ENCODE data around the gene NXPE2.
"Not testable (repeated sequence)": the region's sequence is repeated elsewhere in the genome, so short reads cannot be mapped to it uniquely, and the experiment has no call there.

The NXPE2 gene

DNA sequence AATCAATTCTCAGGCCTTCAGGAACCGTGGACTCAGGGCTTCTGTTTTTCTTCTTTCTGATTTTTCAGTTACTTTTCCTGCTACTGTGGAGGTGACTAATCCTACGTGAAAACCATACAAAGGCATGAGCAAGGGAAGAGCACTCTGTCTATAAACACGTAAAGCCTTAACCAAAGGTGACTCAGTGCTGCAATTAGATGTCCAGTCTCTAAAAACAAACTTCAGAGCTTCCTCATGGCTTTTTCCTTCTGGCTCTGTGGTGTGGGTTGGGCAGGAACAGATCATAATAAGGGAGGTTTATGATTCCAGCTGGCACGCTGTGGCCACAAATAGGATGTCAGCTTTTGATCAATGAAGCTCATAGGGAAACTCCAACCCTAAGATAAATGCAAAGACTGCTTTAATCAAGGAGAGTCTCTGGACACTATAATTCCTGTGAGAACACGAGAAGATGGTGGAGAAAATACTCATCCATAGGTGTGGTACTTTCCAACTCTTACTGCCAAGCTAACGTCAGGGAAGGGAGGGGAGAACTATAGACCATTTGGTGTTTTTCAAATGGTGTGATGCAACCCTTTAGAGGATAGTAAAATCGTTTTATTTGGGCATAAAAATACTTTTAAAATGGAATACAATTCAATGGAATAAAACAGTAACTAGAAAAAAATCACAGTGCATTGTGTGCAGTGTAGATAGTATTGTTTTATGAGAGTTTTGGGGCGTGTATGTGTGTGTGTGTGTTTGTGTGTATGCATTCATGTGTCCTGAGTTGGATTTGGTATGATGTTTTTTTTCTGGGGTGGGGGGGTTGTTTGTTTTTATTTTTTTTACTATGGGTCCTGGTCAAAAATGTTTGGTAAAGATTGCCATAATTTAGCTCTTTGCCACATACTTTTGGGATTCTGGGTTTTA is at the start of gene NXPE2:
NXPE2 (plus strand) TSS at position 403 of the 912 bp plus-strand sequence; CDS start at position 452, 49 bp downstream.
- in situ Hi-C loops (cut with MboI; ENCODE audit: low sequenced_read_pairs): no loop called here

DNA sequence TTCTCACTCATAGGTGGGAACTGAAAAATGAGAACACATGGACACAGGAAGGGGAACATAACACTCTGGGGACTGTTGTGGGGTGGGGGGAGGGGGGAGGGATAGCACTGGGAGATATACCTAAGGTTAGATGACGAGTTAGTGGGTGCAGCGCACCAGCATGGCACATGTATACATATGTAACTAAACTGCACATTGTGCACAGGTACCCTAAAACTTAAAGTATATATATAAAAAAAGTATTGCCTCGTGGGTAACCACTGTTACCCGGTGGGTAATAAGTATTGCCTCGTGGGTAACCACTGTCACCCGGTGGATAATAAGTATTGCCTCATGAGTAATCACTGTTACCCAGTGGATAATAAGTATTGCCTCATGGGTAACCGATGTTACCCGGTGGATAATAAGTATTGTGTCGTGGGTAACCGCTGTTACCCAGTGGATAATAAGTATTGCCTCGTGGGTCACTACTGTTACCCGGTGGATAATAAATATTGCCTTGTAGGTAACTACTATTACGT is 46.8 kb upstream of the NXPE2 start:
- in situ Hi-C loops (cut with MboI; ENCODE audit: low sequenced_read_pairs): not testable (repeated sequence)

DNA sequence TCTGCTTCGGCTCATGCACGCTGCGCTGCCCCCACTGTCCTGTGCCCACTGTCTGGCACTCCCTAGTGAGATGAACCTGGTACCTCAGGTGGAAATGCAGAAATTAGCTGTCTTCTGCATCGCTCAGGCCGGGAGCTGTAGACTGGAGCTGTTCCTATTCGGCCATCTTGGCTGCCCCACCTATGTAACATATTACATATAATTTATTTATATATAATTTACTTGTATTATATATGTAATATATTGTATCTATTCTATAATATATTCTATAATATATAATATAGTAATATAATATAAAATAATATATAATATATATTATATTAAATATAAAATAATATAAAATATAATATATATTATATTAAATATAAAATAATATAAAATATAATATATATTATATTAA is 38.9 kb upstream of the NXPE2 start:
- in situ Hi-C loops (cut with MboI; ENCODE audit: low sequenced_read_pairs): not testable (repeated sequence)

DNA sequence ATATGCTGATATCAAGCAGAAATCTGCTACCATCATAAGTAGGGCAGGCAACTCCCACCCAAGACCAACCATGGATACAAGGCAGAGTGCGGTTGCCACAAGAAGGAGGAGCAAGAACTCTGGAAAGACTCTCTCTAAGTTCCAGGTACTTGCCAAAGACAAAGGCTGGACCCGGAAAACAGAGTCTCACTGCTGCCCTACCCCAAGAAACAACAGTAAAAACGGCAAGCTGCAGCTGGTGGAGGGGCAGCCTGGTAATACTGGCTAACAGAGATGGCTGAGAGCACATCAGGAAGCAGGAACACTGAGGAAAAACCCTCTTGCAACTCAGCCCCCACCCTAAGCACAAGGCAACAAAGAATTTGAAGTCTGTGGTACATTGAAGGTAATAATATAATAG is 27.7 kb upstream of the NXPE2 start:
- in situ Hi-C loops (cut with MboI; ENCODE audit: low sequenced_read_pairs): no loop called here

DNA sequence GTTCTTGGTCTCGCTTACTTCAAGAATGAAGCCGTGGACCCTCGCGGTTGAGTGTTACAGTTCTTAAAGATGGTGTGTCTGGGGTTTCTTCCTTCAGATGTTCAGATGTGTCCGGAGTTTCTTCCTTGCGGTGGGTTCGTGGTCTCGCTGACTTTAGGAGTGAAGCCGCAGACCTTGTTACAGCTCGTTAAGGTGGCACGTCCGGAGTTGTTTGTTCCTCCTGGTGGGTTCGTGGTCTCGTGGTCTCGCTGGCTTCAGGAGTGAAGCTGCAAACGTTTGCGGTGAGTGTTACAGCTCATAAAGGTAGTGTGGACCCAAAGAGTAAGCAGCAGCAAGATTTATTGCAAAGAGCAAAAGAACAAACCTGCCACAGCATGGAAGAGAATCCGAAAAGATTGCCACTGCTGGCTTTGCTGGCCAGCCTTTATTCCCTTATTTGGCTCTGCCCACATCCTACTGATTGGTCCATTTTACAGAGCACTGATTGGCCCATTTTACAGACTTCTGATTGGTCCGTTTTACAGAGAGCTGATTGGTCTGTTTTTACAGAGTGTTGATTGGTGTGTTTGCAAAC is 27.1 kb upstream of the NXPE2 start:
- in situ Hi-C loops (cut with MboI; ENCODE audit: low sequenced_read_pairs): no loop called here

DNA sequence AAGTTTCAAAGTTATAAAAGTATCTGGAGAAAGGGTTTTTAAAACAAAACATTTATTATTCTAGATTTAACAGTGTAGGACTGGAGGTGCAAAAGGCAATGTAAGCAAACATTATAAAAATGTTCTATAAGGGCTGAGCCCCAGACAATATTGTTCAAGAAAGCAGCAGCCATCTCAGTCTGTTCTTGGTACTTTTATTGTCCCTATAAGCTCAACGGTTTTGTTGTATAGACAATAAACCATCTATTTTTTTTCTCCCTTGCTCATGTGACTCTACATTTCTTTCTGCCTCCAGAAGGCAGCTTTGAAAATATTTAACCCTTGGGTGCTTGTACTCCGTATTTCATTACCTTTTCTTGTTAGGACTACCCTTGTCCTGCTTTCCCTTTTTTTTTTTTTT is 25.2 kb upstream of the NXPE2 start:
- in situ Hi-C loops (cut with MboI; ENCODE audit: low sequenced_read_pairs): no loop called here

DNA sequence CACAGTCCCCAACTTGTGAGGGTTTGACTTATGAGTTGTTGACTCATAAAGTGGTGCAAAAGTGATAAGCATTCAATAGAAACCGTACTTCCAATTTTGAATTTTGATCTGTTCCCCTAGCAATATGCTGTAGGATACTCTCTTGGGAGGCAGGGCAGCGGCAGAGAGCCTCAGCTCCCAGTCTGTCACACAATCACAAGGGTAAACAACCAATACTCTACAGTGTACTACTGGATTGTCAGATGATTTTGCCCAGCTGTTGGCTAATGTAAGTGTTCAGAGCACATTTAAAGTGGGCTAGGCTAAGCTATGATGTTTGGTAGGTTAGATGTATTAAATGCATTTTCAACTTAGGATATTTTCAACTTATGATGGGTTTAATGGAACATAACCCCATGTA is 13.7 kb upstream of the NXPE2 start:
- in situ Hi-C loops (cut with MboI; ENCODE audit: low sequenced_read_pairs): no loop called here

DNA sequence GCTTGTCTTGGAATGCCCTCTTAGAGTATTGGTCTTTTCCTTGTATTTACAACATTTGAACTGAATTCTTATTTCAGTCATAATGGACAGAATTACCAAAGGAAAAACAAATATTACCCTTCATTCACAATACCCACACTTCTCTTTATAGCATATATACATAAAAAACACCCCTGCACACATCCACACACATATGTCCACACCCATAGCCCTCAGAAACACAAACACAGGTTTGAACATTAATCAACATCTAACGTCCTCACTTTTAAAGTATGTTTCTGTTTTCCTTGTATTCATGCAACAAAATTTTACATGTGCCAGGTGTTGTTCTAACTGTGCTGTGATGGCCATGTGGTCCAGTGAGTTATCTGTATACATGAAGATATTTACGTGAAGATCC is 11.6 kb upstream of the NXPE2 start:
- in situ Hi-C loops (cut with MboI; ENCODE audit: low sequenced_read_pairs): no loop called here

DNA sequence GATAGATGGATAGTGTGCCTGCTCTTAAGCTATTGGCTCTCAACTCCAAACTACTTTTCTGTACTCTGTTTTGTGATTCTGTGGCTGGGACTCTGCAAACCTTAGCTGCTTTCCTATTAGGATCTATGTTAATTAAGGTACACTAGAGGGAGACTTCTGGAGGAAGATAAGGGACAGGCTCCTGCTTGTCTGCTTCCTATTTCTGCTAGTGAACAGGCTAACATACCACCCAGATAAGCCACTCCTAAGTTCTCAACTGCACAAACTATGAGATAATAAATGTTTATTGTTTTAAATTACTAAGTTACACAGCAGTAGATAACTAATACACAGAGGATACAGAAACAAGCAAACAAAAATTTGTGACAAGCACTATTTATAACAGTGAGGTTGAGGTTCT is 10.2 kb upstream of the NXPE2 start:
- in situ Hi-C loops (cut with MboI; ENCODE audit: low sequenced_read_pairs): no loop called here

DNA sequence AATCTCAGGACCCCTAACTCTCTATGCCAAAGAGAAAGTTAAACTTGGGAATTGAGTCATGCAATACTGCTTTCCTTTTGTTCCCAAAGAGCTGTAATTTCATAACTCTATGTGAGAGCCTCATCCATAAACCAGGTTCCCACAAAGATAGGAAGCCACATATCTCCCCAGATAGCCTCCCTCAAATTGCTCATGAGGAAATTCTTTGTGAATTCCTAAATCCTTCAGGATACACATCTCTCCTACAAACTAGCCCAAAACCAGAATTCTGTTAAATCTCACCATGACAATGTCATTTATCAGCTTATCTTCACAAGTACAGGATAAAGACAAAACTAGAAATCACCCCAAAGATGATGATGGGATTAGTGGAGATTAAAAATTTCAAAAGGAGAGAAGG is 4.7 kb upstream of the NXPE2 start:
- in situ Hi-C loops (cut with MboI; ENCODE audit: low sequenced_read_pairs): no loop called here

DNA sequence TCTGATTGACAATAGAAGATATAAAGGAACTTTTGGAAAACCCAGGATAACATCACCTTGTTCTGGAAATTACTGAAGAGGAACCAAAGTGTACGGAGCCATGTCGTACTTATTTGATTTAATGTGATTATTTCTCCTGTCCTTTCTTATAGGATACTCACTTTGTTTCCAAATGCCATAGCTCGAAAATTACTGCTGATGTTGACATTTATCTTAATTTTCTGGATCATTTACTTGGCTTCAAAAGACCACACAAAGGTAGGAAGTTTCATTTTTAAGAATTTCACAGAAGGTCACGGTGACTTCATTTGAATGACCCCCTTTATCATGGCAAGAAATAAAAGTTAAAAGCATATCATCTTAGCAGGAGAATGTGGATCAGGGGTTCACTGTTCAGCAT is 1.2 kb downstream of the NXPE2 start:
- in situ Hi-C loops (cut with MboI; ENCODE audit: low sequenced_read_pairs): no loop called here

DNA sequence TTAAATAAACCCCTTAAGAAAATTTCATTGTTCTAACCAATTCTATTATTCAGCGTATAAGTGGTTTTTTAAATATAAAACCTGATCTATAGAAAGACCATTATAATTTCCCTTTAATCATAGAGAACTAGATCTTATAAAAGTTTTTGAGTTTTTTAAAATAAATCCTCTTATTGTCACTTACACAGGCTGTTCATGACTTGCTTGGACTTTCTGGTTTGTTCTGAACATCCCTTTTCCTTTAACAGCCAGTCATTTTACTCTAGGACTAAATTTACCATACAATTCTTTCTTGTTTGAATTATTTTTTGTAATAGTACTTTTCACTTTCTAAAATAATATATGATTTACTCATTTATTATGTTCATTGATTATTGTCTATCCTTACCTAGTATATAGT is 4.7 kb downstream of the NXPE2 start:
- in situ Hi-C loops (cut with MboI; ENCODE audit: low sequenced_read_pairs): no loop called here

DNA sequence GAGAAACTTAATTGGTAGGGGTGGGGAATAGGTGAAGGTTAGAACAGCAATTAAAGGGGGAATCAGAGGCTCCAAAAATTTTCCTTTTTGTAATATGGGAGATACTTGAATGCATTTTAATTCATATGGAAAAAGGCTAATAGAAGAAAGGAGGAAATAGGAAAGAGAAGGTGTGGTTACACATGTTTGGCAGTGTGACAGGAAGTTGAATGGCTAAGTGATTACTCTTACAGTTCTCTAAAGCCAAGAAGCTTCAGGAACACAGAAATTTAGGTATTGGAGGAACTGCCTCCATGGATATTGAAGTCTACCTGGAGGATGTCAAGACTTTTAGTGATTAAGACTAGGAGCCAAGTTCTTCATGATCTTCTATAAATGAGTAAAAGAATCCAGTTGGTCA is 6.3 kb downstream of the NXPE2 start:
- in situ Hi-C loops (cut with MboI; ENCODE audit: low sequenced_read_pairs): no loop called here

DNA sequence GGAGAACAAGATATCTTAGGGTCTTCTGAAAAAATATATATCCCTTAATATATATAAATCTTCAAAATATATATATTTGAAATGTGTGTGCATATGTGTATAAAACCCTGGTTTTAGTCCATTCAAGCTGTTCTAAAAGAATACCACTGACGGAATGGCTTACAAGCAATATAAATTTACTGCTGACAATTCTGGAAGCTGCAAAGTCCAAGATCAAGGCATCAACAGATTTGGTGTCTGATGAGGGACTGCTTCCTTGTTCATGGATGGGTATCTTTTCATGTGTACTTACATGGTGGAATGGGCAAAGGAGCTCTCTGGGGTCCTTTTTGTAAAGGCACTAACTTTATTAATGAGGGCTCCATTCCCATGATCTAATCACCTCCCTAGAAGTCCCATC is 6.8 kb downstream of the NXPE2 start:
- in situ Hi-C loops (cut with MboI; ENCODE audit: low sequenced_read_pairs): no loop called here

DNA sequence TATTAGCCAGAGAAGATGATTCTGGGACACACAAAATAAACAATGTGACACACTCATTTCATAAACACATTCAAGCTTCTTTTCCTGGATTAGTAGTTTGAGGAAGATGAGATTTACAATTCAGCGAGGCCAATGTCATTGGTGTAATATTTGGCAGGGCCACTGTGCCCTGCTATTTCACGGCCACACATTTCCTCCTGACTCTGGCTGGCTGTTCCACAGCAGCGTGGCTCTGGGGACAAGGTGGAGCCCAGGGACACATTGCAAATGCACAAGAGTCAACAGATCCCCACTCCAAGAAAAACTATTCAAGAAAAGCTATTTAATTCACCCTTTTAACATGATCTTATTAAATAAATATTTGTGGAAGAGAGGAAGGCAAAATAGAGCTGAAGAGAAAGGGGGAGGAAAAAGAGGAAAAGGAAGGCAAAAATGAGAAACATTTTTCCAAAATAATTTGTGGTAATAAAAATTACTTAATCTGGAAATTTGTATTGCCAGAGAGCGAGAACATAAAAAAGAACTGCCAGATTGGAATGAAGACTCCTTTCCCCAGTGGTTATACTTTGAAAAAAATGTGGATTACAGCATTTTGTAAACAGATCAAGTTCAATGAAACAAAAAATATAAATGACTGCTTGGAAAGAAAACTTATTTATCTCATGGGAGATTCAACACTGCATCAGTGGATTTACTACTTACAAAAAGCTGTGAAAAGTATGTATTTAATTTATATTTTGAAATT is 27.1 kb downstream of the NXPE2 start:
- in situ Hi-C loops (cut with MboI; ENCODE audit: low sequenced_read_pairs): no loop called here

DNA sequence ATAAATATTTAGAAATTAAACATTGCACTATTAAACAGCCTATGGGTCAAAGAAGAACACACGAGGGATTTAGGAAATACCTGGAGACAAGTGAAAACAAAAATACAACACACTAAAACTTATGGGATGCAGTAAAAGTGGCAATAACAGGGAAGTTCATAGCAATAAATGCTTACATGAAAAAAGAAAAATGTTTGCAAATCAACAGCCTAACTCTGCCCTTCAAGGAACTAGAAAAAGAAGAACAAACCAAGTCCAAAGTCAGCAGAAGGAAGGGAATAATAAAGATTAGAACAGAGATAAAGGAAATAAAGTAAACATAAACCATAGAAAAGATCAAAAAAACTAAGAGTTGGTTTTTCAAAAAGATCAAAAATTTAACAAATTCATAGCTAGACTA is 31.6 kb downstream of the NXPE2 start:
- in situ Hi-C loops (cut with MboI; ENCODE audit: low sequenced_read_pairs): no loop called here

DNA sequence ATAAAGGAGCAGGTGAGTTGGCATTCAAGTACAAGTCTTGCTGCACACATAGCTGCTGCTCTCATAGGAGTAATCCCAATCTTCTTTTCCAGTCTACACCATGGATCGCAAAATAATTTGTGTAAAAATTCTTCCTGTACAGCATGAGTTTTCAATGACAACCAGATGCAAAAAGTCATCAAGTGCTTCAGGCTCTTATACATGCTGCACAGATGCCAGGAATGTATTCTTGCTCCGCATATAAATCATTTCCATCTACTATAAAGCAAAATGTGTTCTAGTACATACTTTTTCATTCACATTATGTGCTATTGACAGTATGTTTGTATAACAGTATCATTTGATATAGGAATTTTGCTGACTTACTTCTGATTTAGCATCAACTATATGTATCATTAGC is 35.4 kb downstream of the NXPE2 start:
- in situ Hi-C loops (cut with MboI; ENCODE audit: low sequenced_read_pairs): no loop called here

DNA sequence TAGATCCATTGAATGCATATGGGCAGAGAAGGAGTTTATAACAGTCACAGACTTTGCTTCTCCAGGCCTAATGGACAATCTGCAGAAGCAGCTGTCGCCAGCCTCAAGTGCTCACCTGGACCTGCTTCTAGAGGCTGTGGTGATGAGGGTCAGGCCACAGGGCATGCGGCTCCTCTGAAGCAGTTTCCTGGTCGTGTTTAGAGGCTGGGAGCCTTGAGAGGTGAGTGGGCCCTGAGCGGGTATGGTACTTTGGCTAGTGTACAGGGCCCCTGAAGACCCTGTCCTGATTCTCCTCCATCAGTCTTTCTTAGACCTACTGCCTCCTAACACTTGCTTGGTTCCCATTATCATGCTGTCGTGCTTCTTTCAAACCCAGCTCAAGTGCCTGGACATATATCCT is 41.2 kb downstream of the NXPE2 start:
- in situ Hi-C loops (cut with MboI; ENCODE audit: low sequenced_read_pairs): no loop called here

DNA sequence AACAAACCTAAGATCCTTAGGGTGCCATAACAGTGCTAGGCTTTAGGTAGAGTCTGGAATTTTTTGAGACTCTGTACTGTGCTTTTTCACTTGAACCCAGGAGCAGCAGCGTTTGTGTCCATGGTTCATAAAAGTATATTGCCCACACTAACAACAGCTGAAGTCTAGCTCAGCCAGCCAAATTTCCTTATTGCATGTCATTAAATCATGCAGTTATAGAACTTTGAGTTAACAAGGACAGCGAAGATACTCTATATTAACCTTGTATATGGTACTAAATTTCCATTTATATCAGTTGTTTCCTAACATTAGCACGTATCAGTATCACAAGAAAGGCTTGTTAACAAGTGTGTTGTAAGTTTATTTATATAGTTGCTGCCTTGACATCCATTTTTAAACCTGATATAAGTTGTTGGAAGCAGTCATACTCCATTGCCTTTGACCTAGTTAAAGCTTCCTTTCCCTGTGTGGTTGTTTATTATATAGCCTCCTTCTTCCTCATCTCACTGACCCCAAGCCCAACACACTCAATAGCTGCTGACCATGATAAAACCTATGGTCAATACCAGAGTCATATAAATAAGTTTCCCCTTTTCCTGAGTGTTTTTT is 46.7 kb downstream of the NXPE2 start:
- in situ Hi-C loops (cut with MboI; ENCODE audit: low sequenced_read_pairs): no loop called here

DNA sequence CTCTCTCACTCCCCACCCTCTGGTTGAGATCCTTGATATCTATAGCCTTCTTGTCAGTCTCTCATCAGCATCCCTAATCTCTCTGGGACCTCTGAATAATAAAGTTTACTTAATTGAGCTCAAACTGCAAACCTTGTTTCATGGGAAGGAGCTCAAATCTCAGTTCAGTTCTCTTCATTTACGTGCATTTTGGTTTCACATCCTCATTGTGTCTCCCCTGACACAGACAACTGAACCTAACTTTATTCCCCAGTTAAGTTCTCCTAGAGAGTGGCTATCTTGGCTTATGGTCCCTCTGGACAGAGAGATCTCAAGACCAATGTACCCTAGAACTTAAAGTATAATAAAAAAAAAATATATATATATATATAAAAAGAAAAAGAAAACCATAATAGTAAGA is 47.3 kb downstream of the NXPE2 start:
- in situ Hi-C loops (cut with MboI; ENCODE audit: low sequenced_read_pairs): no loop called here

DNA sequence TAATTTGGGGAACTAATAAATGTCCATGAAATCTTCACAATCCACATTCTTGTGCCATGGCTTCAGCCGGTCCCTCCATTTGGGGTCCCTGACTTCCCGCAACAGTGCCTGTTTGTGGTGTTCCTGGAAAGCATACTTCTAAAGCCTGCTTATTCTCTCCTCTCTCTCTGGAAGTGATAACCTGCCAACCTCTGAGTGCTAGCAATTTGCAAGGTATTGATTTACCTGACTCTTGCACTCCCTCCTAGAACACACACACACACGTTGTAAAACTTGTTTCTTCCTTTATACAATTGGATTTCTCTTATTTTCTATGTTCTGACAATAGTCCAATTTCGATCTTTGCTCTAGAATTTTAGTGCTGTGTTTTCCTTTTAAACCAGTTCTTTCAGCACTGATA is 58.5 kb downstream of the NXPE2 start:
- in situ Hi-C loops (cut with MboI; ENCODE audit: low sequenced_read_pairs): no loop called here
